A549 treated with dexamethasone at 1 μM for 4 hours (cell line): ENCODE data around the gene OTOR. TPM values are rescaled to one million over a fixed set of nuclear protein-coding genes. Genes with fewer than 3 reads are reported as not detected.

ENCODE experiments used
- total RNA-seq: library from RNA; stranded (reverse); fragments of 200-300 nt; extraction: Qiagen RNA extraction; gene quantifications from 5 replicates; pipeline ENCODE4 v1.2.3, GENCODE V29; 2022

OTOR gene, protein sequence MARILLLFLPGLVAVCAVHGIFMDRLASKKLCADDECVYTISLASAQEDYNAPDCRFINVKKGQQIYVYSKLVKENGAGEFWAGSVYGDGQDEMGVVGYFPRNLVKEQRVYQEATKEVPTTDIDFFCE
- total RNA-seq = not detected in 5 replicates

DNA sequence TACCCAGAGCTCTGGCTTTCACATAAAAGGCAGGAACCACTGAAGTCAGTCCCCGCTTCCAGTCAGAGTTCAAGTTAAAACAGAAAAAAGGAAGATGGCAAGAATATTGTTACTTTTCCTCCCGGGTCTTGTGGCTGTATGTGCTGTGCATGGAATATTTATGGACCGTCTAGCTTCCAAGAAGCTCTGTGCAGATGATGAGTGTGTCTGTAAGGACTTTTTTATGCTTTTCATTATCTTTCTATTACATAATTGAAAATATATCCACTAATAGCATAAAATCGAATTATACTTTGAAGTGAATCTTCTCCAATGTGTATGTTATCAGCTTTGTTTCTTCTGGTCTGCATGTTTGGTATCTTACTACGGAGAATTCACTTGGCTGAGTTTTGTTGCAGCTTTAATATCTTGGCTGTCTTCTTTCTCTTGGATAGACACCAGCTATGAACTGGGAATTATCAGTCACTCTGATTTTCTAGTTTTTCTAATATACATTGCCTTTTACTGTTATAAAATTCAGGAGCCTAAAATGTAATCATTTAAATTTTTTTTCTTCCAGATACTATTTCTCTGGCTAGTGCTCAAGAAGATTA is at the start of gene OTOR:
Gene OTOR, plus strand, starts transcription at position 51 of the 593 bp plus-strand sequence. Its CDS starts 44 bp downstream, at position 95.

DNA sequence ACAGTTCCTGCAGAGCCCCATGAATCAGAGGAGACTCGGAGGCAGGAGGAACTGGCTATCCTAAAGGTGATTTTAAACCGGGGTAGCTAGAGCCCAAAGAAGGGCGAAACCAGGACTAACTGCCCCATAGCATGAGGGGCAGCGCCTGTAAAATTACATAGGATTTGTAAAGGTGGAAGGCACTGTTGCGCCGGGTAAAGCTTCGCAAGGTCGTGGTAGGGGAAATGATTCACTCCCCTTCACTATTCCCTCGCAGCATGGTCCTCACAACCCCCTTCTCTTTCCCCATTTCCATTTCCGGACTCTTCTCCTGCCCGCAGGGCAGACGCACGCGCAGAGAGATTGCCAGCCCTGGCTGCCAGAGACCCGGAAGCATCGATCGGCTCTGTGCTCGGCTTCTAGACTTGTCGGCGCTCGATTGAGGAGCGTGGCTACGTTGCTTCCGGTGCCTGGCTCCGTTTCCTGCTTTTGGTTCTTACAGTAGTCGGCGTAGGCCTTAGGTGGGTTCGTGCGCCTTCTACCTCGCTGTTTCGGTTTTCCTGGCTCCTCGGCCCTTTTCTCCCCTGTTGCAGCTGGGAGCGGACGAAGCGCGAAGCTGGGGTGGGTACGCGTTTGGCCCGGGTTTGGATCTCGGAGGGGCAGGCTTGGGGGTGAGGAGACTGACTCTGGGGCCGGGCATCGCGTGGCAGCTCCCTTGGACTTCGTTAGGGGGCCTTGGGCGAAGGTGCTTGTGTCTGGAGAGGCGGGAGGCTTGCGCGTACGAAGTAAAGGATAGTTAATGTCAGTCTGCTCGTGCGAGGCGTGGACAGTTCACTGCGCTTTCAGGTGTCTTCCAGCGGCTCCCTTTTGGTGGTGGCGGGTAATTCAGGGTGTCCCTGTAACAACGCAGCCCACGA is 18.3 kb upstream of the OTOR start, which contains the start of gene SNRPB2:
Gene SNRPB2, plus strand, starts transcription at position 462 of the 896 bp plus-strand sequence. CDS start 1,677 bp downstream, outside the sequence.

Other genes with a start within 250 kb of the OTOR start
- gene KIF16B, start 174.9 kb upstream of the OTOR start, total RNA-seq = 13.1 to 16.5 TPM (median 16.4 TPM) in 5 replicates
- 115 to 158 TPM (median 129 TPM) in 5 replicates for gene SNRPB2, start 18.3 kb upstream of the OTOR start, total RNA-seq